LNCaP clone FGC (cell line): ENCODE data around the gene ANKRD13D.

Experiments used
- DNase-seq: peaks from one replicate; pipeline ENCODE4 v3.0.0-alpha.2; 2011; ENCODE audit warnings: low read depth
- H3K4me3 ChIP-seq: 2 replicates; pipeline ENCODE4 v1.5.1; 2011; ENCODE audit warnings: mild to moderate bottlenecking, low read depth, low read length, control low read depth
- CTCF ChIP-seq: IDR thresholded peaks from 2 replicates; pipeline ENCODE4 v1.5.1; 2012; ENCODE audit warnings: mild to moderate bottlenecking; ENCODE audit not compliant: control insufficient read depth, insufficient read depth; ENCODE audit errors: extremely low read depth

Gene ANKRD13D

GRCh38 chr11:67301951-67302516 lies 12.9 kb downstream of the ANKRD13D start:
- TF ChIP-seq CTCF, result no peak
- H3K4me3 ChIP-seq, result peak overlapping the region; percentile 87; the same call in 1 of the 2 replicates
- no peak for DNase-seq

DNA sequence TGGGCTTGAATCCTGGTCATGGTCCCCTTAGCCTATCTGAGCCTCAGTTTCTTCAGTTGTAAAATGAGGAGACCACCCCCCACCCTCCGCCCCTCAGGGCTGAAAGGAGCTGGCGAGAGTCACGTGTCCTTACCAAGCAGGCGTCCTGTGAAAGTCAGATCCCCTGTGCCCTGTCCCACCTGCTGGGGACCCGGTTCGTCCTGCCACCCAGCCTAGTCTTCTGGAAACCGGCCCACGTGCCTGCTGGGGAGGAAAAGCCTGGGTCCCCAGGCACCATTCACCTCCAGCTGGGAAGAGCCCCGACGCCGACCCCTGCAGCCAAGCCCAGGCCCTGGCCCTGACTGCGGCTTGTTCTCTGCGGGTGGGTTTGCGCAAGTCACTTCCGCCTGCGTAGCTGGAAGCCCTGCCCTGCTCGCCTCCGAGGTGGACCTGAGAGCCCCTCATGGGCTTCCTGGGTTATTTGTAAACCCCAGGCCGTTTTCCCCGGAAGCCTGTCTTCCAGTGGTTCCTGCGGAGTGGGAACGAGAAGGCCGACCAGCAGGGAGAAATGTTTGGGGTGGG lies 13.5 kb downstream of the ANKRD13D start:
- H3K4me3 ChIP-seq, result peak overlapping the region; percentile 87
- DNase-seq, result no peak
- no peak for TF ChIP-seq CTCF

DNA sequence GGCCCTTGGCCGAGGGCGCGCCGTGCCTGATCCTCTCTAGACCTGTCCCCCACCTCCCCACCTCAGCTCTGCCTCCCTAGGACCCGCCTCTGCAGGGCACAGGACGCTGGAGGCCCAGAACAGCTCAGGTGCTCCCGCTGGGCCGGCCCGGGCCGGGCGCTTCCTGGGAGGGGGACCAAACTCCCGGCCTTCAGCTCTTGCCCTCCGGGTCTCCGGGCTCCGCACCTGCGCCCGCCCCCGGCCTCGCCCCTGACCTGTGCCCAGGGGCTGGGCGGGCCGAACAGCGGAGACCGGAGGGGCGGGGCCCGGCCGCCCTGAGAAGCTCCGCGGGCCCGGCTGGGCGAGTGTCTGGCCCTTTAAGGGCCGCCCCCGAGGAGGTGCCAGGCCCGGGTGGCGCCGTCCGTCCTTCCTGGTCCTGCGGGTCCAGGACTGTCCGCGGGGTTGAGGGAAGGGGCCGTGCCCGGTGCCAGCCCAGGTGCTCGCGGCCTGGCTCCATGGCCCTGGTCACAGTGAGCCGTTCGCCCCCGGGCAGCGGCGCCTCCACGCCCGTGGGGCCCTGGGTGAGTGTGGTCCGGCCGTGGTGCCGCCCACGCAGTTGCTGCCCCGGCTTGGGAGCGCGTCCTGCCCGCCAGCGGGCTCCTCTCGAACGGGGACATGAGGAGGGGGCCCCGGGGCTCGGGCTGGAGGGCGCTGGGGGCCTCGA lies 14.2 kb downstream of the ANKRD13D start, which contains the start of gene SSH3:
TSS of gene SSH3 (plus strand) at position 399 of the 703 bp plus-strand sequence. CDS start at position 495, 96 bp downstream.
- TF ChIP-seq CTCF, result no peak
- DNase-seq, result peak; percentile 54
- H3K4me3 ChIP-seq, result peak within 1 kb of the TSS; percentile 87

DNA sequence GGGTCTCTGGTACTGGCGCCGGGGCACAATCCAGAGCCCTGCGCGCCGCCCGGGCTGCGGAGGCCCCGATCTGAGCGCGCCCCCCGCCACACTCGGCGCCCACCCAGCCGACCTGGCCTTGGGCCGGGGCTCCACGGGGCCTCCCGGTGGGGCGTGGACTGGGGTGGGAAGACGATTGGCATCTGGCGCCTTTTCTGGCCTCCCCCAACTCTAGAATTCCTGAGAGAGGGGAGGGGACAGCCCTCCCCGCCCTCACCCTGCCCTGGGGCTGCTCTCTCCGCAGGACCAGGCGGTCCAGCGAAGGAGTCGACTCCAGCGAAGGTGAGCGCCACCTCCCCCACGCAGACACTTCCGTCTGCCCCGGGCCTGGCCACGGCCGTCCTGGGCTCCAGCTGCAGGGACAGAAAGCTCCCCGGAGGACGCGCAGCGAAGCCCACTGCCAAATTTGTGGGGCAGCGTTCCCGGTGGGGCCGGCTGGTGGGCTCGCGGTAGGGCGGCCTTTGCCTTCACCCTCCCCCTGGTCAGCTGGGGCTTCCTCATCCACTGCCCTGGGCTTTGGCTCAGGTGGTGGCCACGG lies 14.8 kb downstream of the ANKRD13D start:
- peak; percentile 1; the same call in 1 of the 2 replicates for TF ChIP-seq CTCF
- no peak for DNase-seq
- peak overlapping the region; percentile 87 for H3K4me3 ChIP-seq

GRCh38 chr11:67304511-67305113 lies 15.5 kb downstream of the ANKRD13D start:
- TF ChIP-seq CTCF, result no peak
- peak overlapping the region; percentile 87 for H3K4me3 ChIP-seq
- DNase-seq, result no peak

GRCh38 chr11:67306769-67307544 lies 17.9 kb downstream of the ANKRD13D start:
- no peak overlapping the region for H3K4me3 ChIP-seq
- no peak for TF ChIP-seq CTCF
- DNase-seq, result no peak
